Measurements from ENCODE around the gene WDR59.

DNA sequence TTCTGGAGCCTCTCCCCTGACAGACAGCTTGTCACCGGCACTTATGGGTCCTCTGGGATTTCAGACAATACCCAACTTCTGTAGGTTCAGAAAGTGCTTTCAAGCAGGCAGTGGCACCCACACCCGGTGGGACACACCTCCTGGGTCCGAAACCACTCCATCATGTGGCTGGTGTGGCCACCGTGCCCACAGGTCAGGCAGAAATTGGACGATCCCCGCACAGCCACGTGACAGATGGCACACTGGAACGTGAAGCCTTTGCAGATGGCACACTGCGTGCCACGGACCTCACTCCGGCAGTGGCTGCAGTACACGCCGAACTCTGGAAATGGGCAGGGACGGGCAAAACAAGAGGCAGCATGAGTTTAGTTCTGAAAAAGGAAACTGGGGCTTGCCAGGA is 110.8 kb downstream of the WDR59 start:
- TF ChIP-seq CTCF (IDR thresholded peaks at IDR 0.05) (no peak), POLR2A (IDR thresholded peaks at IDR 0.05) (no peak)

Data from heart left ventricle (tissue), 13 donors.